Tongue (tissue), 2 donors: ENCODE results near the gene MSX1. TPM values are rescaled to one million over a fixed set of nuclear protein-coding genes. Genes with fewer than 3 reads are reported as not detected.

Experiments
- DNase-seq: peaks from one replicate; pipeline ENCODE4 v3.0.0-alpha.2; 2015
- total RNA-seq: library from RNA; depleted of rRNA; stranded (reverse); fragments of >200 nt; gene quantifications from one replicate; pipeline ENCODE4 v1.2.3, GENCODE V29; 2014

The MSX1 gene
- total RNA-seq, 1 donor from 2014 or later: 3.7 TPM

- no peak for DNase-seq
Measured at GRCh38 chr4:4858527-4859324, 739 bp upstream of the MSX1 start.

- DNase-seq: no peak
Measured at GRCh38 chr4:4859799-4860599, 534 bp downstream of the MSX1 start.

GRCh38 chr4:4860600-4861389, 1.3 kb downstream of the MSX1 start:
- DNase-seq: peak; percentile 32

- peak; percentile 44 for DNase-seq
Measured at GRCh38 chr4:4861390-4862018, 2.0 kb downstream of the MSX1 start.

- DNase-seq: peak; percentile 9
Measured at GRCh38 chr4:4862071-4862551, 2.6 kb downstream of the MSX1 start.

GRCh38 chr4:4862665-4863482, 3.4 kb downstream of the MSX1 start:
- peak; percentile 10 for DNase-seq

- no peak for DNase-seq
Measured at GRCh38 chr4:4864443-4864939, 5.0 kb downstream of the MSX1 start.

- no peak for DNase-seq
Measured at GRCh38 chr4:4864940-4865704, 5.7 kb downstream of the MSX1 start.

- DNase-seq: no peak
Measured at GRCh38 chr4:4865705-4866123, 6.2 kb downstream of the MSX1 start.

- DNase-seq: peak; percentile 26
Measured at GRCh38 chr4:4866124-4866865, 6.8 kb downstream of the MSX1 start.

GRCh38 chr4:4866866-4867374, 7.5 kb downstream of the MSX1 start:
- no peak for DNase-seq

- DNase-seq: peak; percentile 50
Measured at GRCh38 chr4:4867375-4868039, 8.0 kb downstream of the MSX1 start.

- peak; percentile 7 for DNase-seq
Measured at GRCh38 chr4:4868040-4868757, 8.7 kb downstream of the MSX1 start.

GRCh38 chr4:4868758-4869723, 9.6 kb downstream of the MSX1 start:
- DNase-seq: no peak

GRCh38 chr4:4869731-4870571, 10.5 kb downstream of the MSX1 start:
- DNase-seq: peak; percentile 15
